HG03342 (cell line): Measurements from ENCODE around the gene PWP1.

Experiments
- ATAC-seq: cut with Tn5 transposase; IDR thresholded peaks from one replicate; pipeline ENCODE4 v1.9.1; 2021; ENCODE audit warnings: mild to moderate bottlenecking, moderate library complexity; ENCODE audit not compliant: unreplicated experiment

The PWP1 gene

DNA sequence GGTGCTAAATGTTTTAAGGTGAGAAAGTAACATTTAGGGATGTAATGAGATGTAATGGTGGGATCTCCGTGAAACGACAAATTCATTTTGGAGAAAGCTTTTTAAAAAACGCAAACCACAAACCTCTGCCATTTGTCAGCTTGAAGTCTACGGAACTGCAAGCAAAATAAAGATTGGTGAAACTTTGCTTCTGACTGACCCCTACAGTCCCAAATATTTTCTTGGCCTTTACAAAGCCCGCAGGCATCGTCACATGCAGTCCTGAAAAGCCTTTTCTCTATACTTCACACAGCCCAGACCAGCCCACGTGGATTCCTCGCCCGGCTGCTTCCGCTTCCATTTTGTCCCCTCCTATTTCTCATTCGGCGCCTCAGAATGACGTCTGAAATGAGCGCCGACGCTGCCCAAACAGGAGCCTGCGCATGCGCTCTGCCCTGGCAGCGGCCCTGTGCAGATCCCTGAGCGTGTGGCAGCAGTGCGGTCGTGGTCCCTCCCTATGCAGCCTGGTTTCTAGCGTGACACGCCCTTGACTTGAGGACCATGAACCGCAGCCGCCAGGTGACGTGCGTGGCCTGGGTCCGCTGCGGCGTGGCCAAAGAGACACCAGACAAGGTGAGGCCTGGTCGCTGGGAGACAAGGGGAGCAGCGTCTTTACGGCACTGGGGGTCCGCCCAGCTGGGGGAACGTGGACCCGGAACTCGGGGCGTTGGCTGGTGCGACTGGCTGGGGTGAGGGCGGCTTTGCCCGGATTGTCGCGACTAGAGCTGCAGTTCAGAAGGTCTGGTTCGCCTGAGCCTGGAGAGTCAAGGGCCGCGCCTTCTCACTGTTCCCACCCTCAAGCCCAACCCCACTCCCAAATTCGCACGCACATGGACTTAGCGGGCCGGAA is at the start of gene PWP1:
Gene PWP1, plus strand, starts transcription at position 440 of the 889 bp plus-strand sequence. Its CDS starts 101 bp downstream, at position 541.
- peak; percentile 92 for ATAC-seq

DNA sequence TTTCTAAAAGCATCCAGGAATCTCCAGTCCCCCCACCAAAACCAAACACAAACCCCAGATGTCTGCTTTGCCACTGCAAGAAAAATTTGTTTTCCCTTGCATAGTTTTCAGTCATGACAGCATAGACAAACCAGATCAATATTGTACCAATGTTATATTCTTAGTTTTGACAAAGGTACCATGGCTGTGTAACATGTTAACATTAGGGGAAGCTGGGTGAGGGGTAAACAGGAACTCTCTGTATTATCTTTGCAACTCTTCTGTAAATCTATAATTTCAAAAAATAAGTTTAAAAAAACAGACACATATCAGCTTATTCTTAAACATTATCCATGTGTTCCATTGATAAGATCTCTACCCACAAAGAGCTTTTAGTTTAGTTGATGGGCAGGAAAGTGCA is 44.4 kb upstream of the PWP1 start:
- ATAC-seq, result no peak

DNA sequence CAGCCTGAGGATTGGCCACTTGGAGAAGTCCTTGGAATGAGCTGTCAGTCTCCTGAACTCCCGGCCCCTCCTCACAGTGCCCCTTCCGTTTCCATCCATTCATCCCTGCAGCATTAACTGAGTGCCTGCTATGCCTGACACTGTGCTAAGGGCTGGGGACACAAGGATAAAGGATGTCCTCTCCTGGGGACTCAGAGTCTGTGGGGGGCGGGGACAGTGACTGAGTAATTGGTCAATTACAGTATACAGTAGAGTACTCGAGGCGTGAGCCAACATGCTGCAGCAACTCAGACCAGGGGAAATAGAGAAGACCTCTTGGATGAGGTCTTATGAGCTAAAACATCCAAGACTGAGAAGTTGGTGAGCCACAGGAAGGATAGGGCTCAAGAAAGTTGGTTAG is 43.4 kb upstream of the PWP1 start:
- ATAC-seq, result no peak

DNA sequence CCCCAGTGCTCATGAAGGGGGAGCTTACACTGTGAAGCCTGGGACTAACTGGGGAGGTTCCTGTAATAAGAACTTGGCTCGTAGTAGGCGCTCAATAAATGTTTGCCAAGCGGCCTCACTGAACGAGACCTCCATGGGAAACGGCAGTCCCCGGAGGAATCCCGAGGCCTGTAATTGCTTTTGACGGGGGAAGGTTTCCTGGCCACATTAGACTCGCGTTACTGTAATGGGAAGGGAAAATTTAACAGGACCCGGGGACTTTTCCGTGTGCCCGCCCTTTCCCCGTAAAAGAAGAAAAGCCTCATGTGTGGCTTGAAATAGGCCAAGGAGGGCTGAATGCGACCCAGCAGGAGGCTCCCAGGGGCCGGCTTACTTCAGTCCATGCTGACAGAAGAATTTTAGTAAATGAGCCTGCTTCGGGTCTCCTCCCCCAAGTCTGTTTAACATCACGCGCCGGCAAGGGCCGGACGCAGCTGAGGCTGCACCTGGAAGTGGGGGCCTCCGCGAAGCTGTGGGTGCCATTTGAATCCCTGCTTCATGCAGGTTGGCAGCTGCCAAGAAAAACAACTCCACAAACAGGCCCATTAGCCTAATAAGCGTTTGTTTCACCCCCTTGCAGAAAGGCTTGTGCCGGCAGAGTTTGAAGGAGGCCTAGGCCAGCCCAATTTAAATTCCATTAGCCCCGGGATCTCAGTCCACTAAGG is 39.8 kb upstream of the PWP1 start:
- ATAC-seq, result no peak

DNA sequence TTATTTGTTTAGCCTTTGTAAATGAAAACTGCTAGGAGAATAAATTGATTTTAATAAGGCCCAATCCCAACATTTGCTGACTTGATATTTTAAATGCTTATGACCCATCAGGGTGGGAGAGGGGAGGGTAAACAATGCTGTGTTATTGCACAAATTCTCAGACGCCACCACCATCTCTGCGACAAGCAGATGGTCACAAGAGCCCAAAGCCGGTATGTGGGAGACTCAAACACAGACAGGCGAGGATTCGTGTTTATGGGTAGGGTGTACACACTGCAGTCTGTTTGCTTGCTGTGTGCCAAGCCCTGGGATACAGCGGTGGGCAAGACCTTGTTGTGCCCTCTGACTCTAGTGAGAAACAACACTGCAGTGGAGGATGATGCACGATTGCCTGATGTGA is 39.2 kb upstream of the PWP1 start:
- ATAC-seq, result no peak

DNA sequence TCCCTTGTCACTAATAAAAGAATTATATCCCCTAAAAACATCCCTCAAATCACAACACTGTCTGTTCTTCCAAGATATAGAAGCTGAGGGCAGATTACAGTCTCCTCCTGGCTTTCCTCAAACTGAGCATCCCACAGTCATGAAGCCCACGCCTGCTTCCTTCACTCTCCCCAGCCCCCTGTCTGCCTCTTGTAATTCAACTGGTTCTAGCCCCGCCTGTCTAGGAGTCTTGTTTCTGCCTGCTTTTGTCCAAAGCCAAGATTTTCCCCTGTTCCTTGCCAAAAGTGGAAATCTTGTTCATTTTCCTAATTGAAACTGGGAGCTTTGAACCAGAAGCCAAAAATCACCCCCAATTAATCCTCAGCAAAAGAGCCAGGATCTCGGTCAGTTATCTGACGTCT is 35.9 kb upstream of the PWP1 start:
- ATAC-seq, result no peak

DNA sequence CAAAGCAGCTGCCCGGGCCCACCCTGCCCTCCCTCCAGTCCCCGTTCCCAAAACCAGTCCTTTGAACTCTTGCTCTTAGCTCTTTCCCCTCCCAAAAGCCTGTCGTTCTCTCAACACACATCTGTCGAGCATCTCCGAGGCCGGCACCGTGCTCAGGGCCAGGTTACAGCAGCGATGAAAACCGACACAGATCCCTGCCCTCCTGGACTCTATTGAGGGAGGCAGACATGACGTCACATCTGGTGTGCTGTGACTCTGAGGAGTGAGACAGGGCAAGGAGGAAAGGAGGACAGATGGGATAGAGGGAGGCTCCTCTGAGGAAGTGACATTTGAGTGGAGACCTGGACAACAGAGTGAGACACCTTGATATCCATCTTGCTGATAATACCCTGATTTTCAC is 34.6 kb upstream of the PWP1 start:
- ATAC-seq, result no peak

DNA sequence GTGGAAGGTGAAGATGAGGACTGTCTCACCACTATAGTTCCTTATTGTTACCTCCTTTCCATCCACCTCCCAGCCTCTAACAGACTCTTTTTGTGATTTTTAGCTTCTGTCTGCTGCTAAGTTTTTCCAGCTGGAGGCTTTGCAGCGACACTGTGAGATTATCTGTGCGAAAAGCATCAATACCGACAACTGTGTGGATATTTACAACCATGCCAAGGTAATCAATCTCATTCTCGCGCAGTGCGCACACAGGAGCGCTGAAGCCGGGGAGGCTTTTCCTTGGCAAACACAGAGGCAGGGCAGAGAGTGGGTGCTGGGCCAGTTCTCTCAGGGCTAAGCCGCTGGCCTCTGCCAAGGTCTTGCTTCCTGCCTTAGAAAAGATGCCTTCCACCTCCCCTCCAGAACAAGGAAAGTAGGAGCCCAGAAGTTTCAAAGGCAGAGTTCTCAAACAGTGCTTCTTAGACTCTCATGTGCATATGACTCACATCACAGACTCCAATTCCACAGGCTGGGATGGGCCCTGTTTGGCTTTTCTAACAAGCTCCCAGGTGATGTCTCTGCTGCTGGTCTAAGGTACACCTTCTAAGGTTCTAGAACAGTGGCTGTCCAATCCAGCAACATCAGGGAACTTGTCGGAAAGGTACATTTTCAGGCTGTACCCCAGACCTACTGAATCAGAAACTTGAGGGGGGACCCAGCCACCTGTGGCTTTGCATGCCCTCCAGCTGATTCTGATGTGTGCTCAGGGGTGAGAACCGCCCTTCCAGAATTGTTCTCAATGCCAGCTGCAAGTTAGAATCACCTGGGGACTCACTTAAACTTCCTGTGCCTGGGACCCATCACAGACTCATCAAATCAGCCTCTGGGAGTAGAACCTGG is 33.8 kb upstream of the PWP1 start:
- ATAC-seq, result no peak

DNA sequence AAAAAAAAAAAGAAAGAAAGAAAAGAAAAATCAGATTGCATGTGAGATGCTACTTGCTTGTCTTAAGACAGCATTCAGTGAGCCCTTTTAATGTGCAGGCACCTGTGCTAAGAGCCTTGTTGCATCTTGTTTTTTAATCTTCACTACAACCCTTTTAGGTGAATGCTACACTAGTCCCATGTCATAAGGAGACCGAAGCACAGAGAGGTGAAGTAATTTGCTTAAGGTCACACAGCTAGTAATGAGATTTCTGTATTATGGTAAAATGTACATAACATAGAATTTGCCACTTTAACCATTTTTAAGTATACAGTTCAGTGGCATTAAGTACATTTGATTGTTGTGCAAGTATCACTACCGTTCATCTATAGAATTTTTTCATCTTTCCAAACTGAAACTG is 32.1 kb upstream of the PWP1 start:
- ATAC-seq, result no peak

DNA sequence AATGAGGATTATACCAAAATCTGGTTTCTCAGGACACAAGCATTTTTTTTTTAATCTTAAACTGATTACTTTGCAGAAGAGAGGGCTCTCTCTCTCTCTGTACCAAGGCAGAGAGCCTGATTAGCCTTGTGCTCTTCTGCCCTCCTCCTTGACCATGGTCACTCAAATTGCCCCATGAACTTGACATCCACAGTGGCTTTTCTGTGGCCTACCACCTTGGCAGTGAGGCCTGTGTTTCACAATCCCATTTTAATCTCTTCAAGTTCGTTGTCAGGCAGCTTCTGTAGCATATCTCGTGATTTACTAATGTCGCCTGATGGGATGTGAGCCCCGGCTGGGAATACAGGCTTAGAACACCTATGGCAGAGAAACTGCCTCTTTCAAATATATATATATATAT is 30.7 kb upstream of the PWP1 start:
- ATAC-seq, result no peak

DNA sequence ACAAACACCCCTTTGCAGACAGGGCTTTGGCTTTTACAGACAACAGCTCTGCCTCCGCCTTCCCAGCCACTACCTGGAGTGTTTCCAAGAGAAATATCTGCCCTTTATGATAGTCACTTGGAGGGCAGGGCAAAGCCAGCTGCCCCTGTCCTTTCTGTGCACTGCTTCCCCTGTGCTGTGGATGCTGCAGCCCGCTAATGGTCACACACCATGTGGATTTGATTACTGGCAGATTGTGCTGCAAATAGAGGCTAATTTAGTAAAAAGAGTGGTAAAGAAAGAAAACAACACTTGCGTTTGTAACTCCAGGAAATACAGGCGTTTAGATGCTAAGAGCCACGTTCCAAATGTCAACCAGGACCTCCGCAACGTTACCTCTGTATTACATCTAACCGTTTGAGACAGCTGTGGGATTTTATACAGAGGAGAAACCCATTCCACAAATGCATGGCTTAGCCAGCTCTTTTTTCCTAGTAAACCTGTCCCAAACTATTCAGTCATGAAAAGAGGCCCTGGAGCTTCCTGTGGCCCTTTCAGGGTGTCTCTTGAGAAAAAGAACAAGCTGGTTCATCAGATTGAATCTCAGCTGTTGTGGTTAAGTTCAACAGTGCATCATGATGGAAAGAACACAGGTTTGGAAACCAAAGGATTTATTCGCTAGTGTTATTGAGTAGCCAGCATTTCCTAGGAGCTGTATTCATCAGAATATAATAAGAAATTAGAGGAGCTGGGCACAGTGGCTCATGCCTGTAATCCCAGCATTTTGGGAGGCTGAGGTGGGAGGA is 30.1 kb upstream of the PWP1 start:
- ATAC-seq, result no peak

DNA sequence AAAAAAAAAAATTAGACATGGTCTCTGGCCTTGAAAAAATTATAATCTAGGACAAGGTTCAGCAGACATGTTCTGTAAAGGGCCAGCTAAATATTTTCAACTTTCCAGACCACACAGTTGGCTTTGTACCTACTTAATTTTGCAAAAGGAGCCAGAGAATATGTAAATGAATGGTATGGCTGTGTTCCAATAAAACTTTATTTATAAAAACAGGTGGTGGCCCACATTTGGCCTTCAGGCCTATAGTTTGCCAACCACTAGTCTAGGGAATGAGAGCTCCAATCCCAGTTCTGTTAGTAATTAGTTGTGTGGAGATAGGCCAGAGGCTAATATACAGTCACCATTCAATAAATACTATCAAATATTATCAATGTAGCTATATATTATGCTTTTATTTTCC is 29.3 kb upstream of the PWP1 start:
- no peak for ATAC-seq

DNA sequence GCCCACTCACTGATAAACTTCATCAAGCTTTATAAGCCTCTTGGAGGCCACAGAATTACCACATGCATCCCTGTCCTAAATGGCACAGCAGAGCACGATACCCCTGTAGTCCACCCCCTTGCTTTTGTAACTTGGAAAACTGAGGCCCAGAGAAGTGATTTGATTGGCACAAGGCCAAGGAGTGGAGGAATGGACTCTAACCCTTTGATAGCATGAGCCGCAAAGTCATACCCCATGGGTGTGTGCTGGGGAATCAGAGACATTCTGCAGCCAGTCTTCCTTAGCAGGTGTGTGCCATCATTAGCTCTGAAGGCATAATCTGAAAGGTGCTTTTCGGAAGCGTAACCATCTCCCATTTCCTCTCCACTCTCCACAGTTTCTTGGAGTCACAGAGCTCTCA is 28.5 kb upstream of the PWP1 start:
- ATAC-seq, result no peak

DNA sequence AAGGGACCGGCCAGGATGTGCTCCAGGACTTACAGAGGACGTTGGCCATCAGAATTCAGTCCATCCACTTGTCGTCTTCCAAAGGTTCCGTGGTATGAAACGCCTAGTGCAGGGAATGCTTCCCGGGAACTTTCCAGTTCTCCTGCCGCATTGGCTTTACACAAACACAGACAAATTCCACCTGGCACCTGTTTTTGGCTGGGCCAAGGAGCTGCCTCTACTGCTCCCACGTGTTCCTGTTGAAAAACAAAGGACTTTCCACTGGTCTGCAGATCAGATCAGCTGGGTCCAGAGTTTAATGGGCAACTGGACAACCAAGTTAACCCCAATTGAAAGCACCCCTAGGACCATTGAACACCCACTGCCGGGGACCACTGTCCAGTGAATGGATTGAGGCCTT is 28.0 kb upstream of the PWP1 start:
- no peak for ATAC-seq

DNA sequence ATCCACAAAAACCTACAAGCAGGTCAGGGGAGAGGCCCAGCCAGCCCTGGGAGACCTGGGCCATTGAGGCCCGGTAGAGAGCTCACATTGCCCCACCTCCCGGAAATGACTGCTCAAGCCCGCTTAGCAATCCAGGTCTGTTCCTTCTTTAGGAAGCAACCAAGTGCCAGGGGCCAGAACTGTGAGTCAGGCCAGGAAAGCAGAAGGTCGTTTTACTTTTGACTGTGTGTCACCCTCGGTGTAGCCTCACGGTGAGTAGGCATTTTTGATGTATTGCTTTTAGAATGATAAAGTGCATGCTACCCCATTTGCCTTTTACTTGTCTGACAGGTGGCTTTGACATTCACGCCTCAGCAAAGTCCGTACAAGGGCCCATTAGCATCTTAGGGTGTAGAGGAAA is 25.4 kb upstream of the PWP1 start:
- ATAC-seq, result no peak

DNA sequence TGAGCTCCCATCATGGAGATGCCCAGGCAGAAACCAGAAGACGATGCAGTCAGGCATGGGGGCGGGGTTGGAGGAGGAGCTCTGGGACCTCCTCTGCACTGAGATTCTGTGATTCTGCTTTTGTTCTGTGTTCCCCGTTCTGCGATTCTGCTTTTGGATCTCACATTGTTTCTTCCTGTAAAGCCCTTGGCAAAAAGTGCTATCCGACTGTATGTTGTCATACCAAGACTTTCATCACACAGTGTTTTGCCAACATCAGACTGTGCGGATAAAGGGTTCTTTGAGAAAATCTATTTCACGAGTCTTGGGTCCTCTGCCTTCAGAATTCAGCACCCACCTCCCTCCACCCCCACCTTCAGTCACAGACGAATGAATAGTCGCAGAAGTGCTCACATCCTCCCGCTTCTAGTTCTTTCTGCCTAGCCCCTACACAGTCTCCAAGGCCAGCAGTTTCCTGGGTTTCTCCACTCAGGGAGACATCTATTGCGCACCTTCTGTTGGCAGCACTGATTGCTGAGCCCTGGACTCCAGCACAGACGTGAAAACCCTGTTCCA is 24.7 kb upstream of the PWP1 start:
- no peak for ATAC-seq

DNA sequence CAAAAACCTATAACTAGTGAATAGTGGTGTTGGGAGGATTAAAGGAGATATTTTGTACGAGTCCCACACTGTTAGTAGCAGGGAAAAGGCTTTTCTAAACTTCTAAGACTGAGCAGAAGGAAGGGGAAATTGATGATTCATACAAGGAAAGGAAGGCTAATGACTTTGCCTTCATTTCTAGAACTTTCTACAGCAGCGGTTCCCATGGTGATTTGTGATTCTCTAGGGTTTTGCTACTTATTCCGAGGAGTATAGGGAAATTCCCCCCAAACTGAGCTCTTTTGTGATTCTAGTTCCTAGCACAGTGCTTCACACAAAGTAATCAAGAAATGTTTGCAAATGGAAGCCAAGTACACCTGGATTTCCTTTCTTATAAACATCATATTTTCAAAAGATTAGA is 23.8 kb upstream of the PWP1 start:
- ATAC-seq, result no peak

DNA sequence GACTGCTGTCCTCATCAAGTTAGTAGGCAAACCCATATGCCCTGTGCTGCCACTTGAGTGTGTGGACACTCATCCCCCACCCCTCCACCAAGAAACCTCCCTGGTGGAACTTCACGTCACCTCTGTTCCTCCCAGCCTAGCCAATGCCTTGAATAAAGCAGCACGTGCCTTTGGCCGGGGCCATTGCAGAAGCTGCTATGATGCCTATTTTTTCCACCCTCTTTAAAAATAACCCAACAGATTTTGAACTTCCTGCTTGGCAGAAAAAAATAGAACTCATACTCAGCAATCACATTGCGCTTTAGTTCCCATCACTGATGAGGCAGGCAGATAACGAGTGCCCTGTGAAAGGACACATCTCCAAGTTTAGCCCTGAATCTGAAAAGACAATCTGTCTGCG is 23.1 kb upstream of the PWP1 start:
- no peak for ATAC-seq

DNA sequence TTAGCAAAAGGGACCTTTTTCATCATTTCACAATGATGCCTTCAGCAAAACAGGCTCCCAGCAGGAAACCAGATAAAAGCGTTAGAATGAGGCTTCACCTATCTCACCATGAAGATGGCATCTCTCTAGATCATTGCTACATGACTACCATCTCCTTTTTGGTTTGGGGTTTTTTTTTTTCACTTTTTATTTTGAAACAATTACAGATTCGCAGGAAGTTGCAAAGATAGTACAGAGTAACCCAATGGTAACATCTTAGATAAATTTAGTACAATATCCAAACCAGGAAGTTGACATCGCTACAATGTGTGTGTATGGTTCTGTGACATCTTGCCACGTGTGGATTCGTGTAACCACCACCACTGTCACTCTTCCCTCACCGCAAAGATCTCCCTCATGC is 22.3 kb upstream of the PWP1 start:
- no peak for ATAC-seq

DNA sequence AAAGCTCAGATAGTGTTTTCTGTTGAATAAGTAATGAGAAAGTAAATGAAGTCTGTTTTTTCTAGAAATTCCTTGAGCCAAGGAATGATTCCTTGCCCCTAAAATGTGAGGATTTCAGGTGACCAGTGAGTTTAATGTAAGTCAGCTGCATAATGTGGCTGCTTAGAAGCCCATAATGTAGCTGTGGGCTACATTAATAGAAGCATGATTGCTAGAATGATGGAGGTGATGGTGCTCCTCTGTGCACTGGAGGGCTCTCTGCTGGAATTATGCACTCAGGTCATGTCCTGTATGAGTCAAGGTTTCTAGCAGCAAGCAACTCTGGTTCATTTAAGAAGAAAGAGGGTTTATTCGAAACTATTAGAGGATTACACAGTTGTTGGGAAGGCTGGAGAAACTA is 19.6 kb upstream of the PWP1 start:
- ATAC-seq, result no peak
